Measurements from ENCODE around the gene PTPRE.
A peak's percentile ranks its signal among the peaks of the same experiment; 100 is the strongest.

The PTPRE gene

GRCh38 chr10:128125944-128126764 is 219.3 kb downstream of the PTPRE start, which contains the start of gene MKI67 (continued):
- TF ChIP-seq PATZ1 (tag by site-specific recombination; IDR thresholded peaks at IDR 0.05): 0 out of 2 replicates have a peak, but pooled peaks have one; percentile 17
- peak; percentile 76 for TF ChIP-seq EGR2 (tag by site-specific recombination; IDR thresholded peaks at IDR 0.05; ENCODE audit: low read depth)
- no peak for TF ChIP-seq ZNF843 (tag by site-specific recombination; IDR thresholded peaks at IDR 0.05)
- TF ChIP-seq ZNF239 (tag by site-specific recombination; IDR thresholded peaks at IDR 0.05): no peak
- TF ChIP-seq ZNF132 (tag by site-specific recombination; IDR thresholded peaks at IDR 0.05; ENCODE audit: borderline replicate concordance): no peak
- TF ChIP-seq TSHZ1 (tag by site-specific recombination; IDR thresholded peaks at IDR 0.05; ENCODE audit: borderline replicate concordance): no peak
- TF ChIP-seq ZFHX2 (tag by site-specific recombination; conservative IDR thresholded peaks at IDR 0.05): peak; percentile 67
- no peak for TF ChIP-seq ZNF280C (tag by site-specific recombination; IDR thresholded peaks at IDR 0.05)
- no peak for TF ChIP-seq ZNF324 (tag by site-specific recombination; IDR thresholded peaks at IDR 0.05)
- peak; percentile 49; the same call in 1 of the 2 replicates for TF ChIP-seq ZBTB11 (tag by site-specific recombination; conservative IDR thresholded peaks at IDR 0.05; ENCODE audit: low read depth)
- no peak for TF ChIP-seq PRDM1 (tag by site-specific recombination; IDR thresholded peaks at IDR 0.05)
- TF ChIP-seq ZNF19 (tag by site-specific recombination; IDR thresholded peaks at IDR 0.05; ENCODE audit: low read depth): no peak
- peak; percentile 28; the same call in 1 of the 2 replicates for TF ChIP-seq GLIS1 (tag by site-specific recombination; IDR thresholded peaks at IDR 0.05)
- TF ChIP-seq ZNF140 (tag by site-specific recombination; IDR thresholded peaks at IDR 0.05): 0 out of 2 replicates have a peak, but pooled peaks have one; percentile 10
- peak; percentile 53; the same call in 1 of the 2 replicates for TF ChIP-seq KLF16 (tag by site-specific recombination; IDR thresholded peaks at IDR 0.05)
- TF ChIP-seq ZNF274 (IDR thresholded peaks at IDR 0.05; ENCODE audit: low read length): no peak
- TF ChIP-seq ZNF274 (tag by site-specific recombination; IDR thresholded peaks at IDR 0.05; ENCODE audit: borderline replicate concordance): no peak
- TF ChIP-seq ZNF146 (tag by site-specific recombination; IDR thresholded peaks at IDR 0.05): 0 out of 2 replicates have a peak, but pooled peaks have one; percentile 5
- no peak for TF ChIP-seq ZSCAN4 (tag by site-specific recombination; IDR thresholded peaks at IDR 0.05)
- TF ChIP-seq ZNF18 (tag by site-specific recombination; IDR thresholded peaks at IDR 0.05): no peak
- TF ChIP-seq ZNF561 (tag by site-specific recombination; IDR thresholded peaks at IDR 0.05; ENCODE audit: borderline replicate concordance): peak; percentile 40; the same call in 1 of the 2 replicates
- TF ChIP-seq ZXDB (tag by site-specific recombination; IDR thresholded peaks at IDR 0.05): 0 out of 2 replicates have a peak, but pooled peaks have one; percentile 4
